OCI-LY1 (cell line): Measurements from ENCODE around the gene MYBPC3.

Source experiments
- H2AFZ ChIP-seq: fragments of 200-600 bp; sonication (generic), shearing (Covaris generic); 2 replicates; pipeline ENCODE4 v1.6.0; 2014; ENCODE audit warnings: antibody characterized with exemption, mild to moderate bottlenecking, low read length
- H3F3A ChIP-seq: fragments of 200-600 bp; sonication (generic), shearing (Covaris generic); 2 replicates; pipeline ENCODE4 v1.6.0; 2014; ENCODE audit warnings: mild to moderate bottlenecking, antibody characterized with exemption, low read length, moderate library complexity; ENCODE audit not compliant: insufficient read depth
- H3K27ac ChIP-seq: fragments of 200-600 bp; sonication (generic); 2 replicates; pipeline ENCODE4 v1.5.1; 2014; ENCODE audit warnings: low read length, mixed run types, mild to moderate bottlenecking, low read depth; ENCODE audit not compliant: poor library complexity, severe bottlenecking
- H3K27me3 ChIP-seq: fragments of 200-600 bp; sonication (generic); 2 replicates; pipeline ENCODE4 v1.6.0; 2014; ENCODE audit warnings: antibody characterized with exemption, mild to moderate bottlenecking, low read length, moderate library complexity; ENCODE audit not compliant: insufficient read depth
- H3K36me3 ChIP-seq: fragments of 200-600 bp; sonication (generic); 2 replicates; pipeline ENCODE4 v1.6.1; 2014; ENCODE audit warnings: mild to moderate bottlenecking, antibody characterized with exemption, low read length, moderate library complexity, mixed read lengths; ENCODE audit not compliant: insufficient read depth
- H3K4me1 ChIP-seq: fragments of 200-600 bp; sonication (generic); 2 replicates; pipeline ENCODE4 v1.5.1; 2014; ENCODE audit warnings: mild to moderate bottlenecking, low read length, moderate library complexity; ENCODE audit not compliant: insufficient read depth, severe bottlenecking
- H3K4me2 ChIP-seq: fragments of 200-600 bp; sonication (generic), shearing (Covaris generic); 2 replicates; pipeline ENCODE4 v1.6.1; 2014; ENCODE audit warnings: low read length
- H3K4me3 ChIP-seq: fragments of 200-600 bp; sonication (generic); 2 replicates; pipeline ENCODE4 v1.5.1; 2014; ENCODE audit warnings: low read length, low read depth, mild to moderate bottlenecking, mixed read lengths; ENCODE audit not compliant: poor library complexity, severe bottlenecking
- H3K79me2 ChIP-seq: fragments of 200-600 bp; shearing (Covaris generic); 2 replicates; pipeline ENCODE4 v1.6.1; 2016; ENCODE audit warnings: mixed run types, low read length, mixed read lengths; ENCODE audit not compliant: insufficient read depth
- H3K9ac ChIP-seq: fragments of 200-600 bp; sonication (generic), shearing (Covaris generic); 2 replicates; pipeline ENCODE4 v1.6.1; 2014; ENCODE audit warnings: mild to moderate bottlenecking, low read length, mixed read lengths
- H3K9me2 ChIP-seq: fragments of 200-600 bp; sonication (generic), shearing (Covaris generic); 2 replicates; pipeline ENCODE4 v1.6.1; 2014; ENCODE audit warnings: low read depth, mild to moderate bottlenecking, low read length, mixed read lengths
- H3K9me3 ChIP-seq: fragments of 200-600 bp; shearing (Covaris generic); 2 replicates; pipeline ENCODE4 v1.6.1; 2014; ENCODE audit warnings: low read length, mixed read lengths
- H4K20me1 ChIP-seq: fragments of 200-600 bp; sonication (generic), shearing (Covaris generic); 2 replicates; pipeline ENCODE4 v1.6.0; 2016; ENCODE audit warnings: mild to moderate bottlenecking, low read length; ENCODE audit not compliant: insufficient read depth
- EZH2 ChIP-seq: fragments of 200-600 bp; sonication (generic), shearing (Covaris generic); IDR thresholded peaks from 2 replicates; pipeline ENCODE4 v1.8.0; 2017; ENCODE audit warnings: borderline replicate concordance, mixed run types, mild to moderate bottlenecking, antibody characterized with exemption, low read length, moderate library complexity, mixed read lengths
- TF ChIP-seq, protein P1 (sequence below): fragments of 200-600 bp; sonication (generic), shearing (Covaris generic); IDR thresholded peaks from 2 replicates; pipeline ENCODE4 v1.5.1; 2017; ENCODE audit warnings: mild to moderate bottlenecking, antibody characterized with exemption, low read length, moderate library complexity, mixed read lengths

Gene MYBPC3

DNA sequence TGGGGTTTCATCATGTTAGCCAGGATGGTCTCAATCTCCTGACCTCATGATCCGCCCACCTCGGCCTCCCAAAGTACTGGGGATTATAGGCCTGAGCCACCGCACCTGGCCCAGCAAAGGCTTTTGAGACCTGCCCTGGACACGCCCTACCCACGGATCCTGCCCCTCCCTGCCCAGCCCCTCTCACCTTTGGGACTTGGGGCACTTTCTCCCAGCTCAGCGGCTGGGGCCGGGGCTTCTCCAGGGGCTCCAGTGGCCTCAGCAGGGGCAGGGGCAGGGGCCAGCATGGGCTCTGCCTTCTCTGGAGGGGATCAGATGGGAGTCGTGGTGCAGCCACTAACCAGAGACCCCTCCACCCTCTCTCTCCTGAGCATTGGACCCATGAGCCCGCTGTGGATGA, 2.2 kb downstream of the MYBPC3 start:
- Histone ChIP-seq H4K20me1 (no peaks in the 10 kb centered on the region), H3K36me3 (no peaks in the 10 kb centered on the region; the same call in 1 of the 2 replicates), H3K79me2 (no peaks in the 10 kb centered on the region), H3K4me3 (no peak overlapping the region), H3K9ac (no peak overlapping the region), H2AFZ (no peak overlapping the region), H3K4me1 (no peaks in the 10 kb centered on the region), H3F3A (no peaks in the 10 kb centered on the region), H3K9me3 (no peaks in the 10 kb centered on the region), H3K27me3 (no peaks in the 10 kb centered on the region), H3K9me2 (no peaks in the 10 kb centered on the region), H3K4me2 (no peak overlapping the region), H3K27ac (no peak overlapping the region)
- TF ChIP-seq EZH2, result no peak
- TF ChIP-seq, protein P1, sequence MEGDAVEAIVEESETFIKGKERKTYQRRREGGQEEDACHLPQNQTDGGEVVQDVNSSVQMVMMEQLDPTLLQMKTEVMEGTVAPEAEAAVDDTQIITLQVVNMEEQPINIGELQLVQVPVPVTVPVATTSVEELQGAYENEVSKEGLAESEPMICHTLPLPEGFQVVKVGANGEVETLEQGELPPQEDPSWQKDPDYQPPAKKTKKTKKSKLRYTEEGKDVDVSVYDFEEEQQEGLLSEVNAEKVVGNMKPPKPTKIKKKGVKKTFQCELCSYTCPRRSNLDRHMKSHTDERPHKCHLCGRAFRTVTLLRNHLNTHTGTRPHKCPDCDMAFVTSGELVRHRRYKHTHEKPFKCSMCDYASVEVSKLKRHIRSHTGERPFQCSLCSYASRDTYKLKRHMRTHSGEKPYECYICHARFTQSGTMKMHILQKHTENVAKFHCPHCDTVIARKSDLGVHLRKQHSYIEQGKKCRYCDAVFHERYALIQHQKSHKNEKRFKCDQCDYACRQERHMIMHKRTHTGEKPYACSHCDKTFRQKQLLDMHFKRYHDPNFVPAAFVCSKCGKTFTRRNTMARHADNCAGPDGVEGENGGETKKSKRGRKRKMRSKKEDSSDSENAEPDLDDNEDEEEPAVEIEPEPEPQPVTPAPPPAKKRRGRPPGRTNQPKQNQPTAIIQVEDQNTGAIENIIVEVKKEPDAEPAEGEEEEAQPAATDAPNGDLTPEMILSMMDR, result no peak

DNA sequence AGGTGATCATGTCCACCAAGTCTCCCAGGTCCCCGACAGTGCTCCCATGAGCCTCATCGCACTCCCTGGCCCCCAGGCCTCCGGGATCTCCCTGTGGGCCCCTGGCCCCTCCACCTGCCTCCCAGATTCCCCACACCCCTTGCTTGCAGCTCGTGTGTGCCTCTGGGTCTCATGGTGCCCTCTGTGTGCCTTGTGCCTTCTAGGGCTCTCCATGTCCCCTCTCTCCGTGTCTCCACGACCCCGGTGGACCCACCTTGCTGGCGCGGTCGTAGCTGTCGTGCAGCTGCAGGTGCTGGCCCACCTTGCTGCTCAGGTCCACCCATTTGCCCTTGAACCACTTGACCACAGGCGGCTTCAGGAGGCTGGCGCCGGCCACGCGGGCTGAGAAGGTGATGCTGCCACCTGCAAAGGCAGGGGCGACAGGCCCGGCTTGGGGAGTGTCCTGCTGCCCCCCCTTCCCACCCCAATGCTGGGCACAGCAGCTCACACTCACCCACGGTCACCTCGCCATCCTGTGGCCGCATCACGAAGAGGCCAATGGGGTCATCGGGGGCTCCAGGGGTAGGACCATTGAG, 2.9 kb downstream of the MYBPC3 start:
- H3K9me2 ChIP-seq, result no peaks in the 10 kb centered on the region
- H3K4me3 ChIP-seq, result no peak overlapping the region
- H3K4me2 ChIP-seq, result no peak overlapping the region
- no peak overlapping the region for H2AFZ ChIP-seq
- no peaks in the 10 kb centered on the region for H3K79me2 ChIP-seq
- H3K4me1 ChIP-seq, result no peaks in the 10 kb centered on the region
- H3K27me3 ChIP-seq, result no peaks in the 10 kb centered on the region
- TF ChIP-seq EZH2, result no peak
- TF ChIP-seq, protein P1, result no peak
- H3F3A ChIP-seq, result no peaks in the 10 kb centered on the region
- no peak overlapping the region for H3K27ac ChIP-seq
- H3K9me3 ChIP-seq, result no peaks in the 10 kb centered on the region
- H3K36me3 ChIP-seq, result no peaks in the 10 kb centered on the region
- no peak overlapping the region for H3K9ac ChIP-seq
- H4K20me1 ChIP-seq, result no peaks in the 10 kb centered on the region

DNA sequence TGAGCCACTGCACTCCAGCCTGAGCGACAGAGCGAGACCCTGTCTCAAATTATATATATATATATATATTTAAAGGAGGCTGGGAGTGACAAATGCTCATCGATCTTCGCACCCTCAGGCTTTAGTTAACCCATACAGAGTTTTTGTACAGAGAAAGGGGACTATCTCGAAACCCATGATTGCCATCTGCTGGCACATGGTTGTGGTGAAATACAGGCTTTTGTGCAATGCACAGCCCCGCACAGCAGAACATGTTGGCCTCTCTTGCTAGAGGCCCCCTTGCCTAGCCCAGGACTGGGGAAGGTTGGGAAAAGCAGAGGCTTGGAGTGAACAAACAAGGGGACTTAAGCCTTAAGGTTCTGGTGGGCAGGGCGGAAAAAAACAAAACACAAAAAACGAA, 3.6 kb downstream of the MYBPC3 start:
- no peaks in the 10 kb centered on the region for H3K27me3 ChIP-seq
- H3K4me1 ChIP-seq, result no peaks in the 10 kb centered on the region
- H3F3A ChIP-seq, result no peaks in the 10 kb centered on the region
- no peak overlapping the region for H3K9ac ChIP-seq
- H3K36me3 ChIP-seq, result no peaks in the 10 kb centered on the region
- TF ChIP-seq, protein P1, result peak; percentile 53
- TF ChIP-seq EZH2, result no peak
- H3K9me2 ChIP-seq, result no peaks in the 10 kb centered on the region
- no peak overlapping the region for H2AFZ ChIP-seq
- H3K79me2 ChIP-seq, result no peaks in the 10 kb centered on the region
- H3K4me3 ChIP-seq, result no peak overlapping the region
- H4K20me1 ChIP-seq, result no peaks in the 10 kb centered on the region
- no peak overlapping the region for H3K4me2 ChIP-seq
- no peak overlapping the region for H3K27ac ChIP-seq
- H3K9me3 ChIP-seq, result no peaks in the 10 kb centered on the region
